RWPE1 (cell line): ENCODE results near the gene PDYN.

ENCODE experiments used
- CTCF ChIA-PET: fragments of 350-600 bp; sonication (Branson Sonifier 250); formaldehyde crosslinking; extraction: SDS; loops from one replicate; lab custom pipeline; 2021; lab: Yijun Ruan, JAX
- POLR2A ChIA-PET: fragments of 400-600 bp; formaldehyde crosslinking; extraction: SDS; loops from one replicate; lab custom pipeline; 2020; ENCODE audit warnings: antibody characterized with exemption; ENCODE audit not compliant: low non-redundant PET; lab: Yijun Ruan, JAX
- DNase-seq: peaks from one replicate; pipeline ENCODE4 v3.0.0; 2012; ENCODE audit warnings: low spot score
- H3K27ac ChIP-seq: fragments of 450-650 bp; 2 replicates; pipeline ENCODE4 v1.5.1; 2017
- TF ChIP-seq, protein P1 (sequence below): fragments of 450-650 bp; conservative IDR thresholded peaks from 2 replicates; pipeline ENCODE4 v1.5.1; 2017; ENCODE audit warnings: low read depth, mild to moderate bottlenecking

The PDYN gene

DNA sequence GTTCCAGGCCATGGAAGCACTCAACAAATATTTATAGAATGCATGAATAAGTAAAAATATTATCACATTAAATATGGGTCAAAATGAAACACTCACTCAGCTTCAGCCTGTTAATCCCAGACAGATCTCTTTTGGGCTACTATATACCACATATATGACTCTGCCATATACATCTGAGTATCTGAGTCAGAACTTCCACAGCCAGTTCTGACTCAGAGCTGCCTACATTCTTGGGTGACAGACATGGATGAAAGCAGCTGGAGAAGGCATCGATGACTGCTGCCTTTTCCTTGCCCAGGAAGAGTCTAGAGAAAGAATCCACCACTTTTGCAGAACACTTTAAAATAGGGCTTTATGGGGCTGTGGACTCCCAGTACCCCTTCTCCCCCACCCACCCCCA, 11.5 kb upstream of the PDYN start:
- TF ChIP-seq, protein P1, sequence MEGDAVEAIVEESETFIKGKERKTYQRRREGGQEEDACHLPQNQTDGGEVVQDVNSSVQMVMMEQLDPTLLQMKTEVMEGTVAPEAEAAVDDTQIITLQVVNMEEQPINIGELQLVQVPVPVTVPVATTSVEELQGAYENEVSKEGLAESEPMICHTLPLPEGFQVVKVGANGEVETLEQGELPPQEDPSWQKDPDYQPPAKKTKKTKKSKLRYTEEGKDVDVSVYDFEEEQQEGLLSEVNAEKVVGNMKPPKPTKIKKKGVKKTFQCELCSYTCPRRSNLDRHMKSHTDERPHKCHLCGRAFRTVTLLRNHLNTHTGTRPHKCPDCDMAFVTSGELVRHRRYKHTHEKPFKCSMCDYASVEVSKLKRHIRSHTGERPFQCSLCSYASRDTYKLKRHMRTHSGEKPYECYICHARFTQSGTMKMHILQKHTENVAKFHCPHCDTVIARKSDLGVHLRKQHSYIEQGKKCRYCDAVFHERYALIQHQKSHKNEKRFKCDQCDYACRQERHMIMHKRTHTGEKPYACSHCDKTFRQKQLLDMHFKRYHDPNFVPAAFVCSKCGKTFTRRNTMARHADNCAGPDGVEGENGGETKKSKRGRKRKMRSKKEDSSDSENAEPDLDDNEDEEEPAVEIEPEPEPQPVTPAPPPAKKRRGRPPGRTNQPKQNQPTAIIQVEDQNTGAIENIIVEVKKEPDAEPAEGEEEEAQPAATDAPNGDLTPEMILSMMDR, result no peak
- CTCF ChIA-PET, result interaction anchor here (0.6 to 0.7 kb wide), 2 partner anchors 185 to 834 kb away, joined by 3 read pairs; no protein-coding TSS in a partner anchor
- no peak overlapping the region for H3K27ac ChIP-seq
- DNase-seq, result no peak
- POLR2A ChIA-PET, result no interaction called here

DNA sequence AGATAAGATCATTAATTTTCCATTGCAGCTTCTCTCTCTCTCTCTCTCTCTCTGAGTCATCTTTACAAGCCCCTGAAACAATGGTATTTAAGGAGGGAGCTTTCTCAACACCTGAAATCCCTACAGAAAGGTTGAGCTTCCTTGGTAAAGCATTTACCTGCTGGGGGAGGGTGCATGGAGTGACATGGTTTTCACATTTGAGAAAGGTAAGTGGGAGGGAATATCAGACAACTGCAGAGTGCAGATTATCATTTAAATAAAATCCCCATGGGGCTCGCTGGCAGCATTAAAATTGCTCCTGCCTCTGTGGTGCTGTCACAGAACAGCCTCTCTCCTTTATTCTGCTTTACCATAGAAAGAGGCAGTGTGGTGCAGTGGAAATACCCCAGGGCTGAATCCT, 10.3 kb upstream of the PDYN start:
- TF ChIP-seq, protein P1, result no peak
- no peak for DNase-seq
- ChIA-PET POLR2A (no interaction called here), CTCF (no interaction called here)
- H3K27ac ChIP-seq, result no peak overlapping the region

DNA sequence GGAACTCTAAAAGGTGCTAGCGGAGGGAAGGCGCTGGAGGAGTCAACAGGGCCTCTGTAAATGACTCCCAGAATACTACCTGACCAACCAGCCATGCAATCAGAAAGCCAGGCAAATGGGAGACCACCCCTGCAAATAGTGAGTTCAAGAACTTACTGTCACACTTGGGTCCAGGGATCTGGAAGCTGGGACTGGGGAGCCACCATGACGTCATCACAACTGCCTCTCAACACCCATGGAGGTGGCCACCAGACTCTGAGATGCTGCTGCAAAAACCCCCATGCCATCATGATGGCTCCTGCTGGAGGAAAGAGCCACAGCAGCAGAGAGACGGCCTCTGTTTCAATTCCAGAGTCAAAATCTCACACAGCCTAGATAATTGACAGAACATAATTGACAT, 8.5 kb upstream of the PDYN start:
- TF ChIP-seq, protein P1, result no peak
- no peak overlapping the region for H3K27ac ChIP-seq
- ChIA-PET POLR2A (no interaction called here), CTCF (no interaction called here)
- DNase-seq, result no peak

DNA sequence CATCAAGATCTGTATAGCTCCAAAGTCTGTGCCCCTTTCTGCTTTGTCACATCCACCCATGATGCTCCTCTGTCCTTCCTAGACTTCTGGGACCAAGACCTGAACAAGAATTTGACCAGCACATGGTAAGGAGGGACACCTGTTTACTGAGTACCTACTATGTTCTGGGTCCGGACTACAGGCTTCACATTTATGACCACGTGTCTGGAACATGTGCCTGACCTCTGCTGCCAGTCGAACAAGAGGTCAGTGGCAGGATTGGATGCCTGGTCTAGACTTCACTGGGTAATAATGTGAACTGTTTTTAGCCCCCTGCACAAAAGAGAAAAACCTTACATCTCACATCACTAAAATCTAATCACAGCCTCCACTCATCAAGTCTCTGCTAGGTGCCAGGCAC, 7.3 kb upstream of the PDYN start:
- ChIA-PET POLR2A (no interaction called here), CTCF (no interaction called here)
- H3K27ac ChIP-seq, result no peak overlapping the region
- DNase-seq, result no peak
- TF ChIP-seq, protein P1, result no peak

DNA sequence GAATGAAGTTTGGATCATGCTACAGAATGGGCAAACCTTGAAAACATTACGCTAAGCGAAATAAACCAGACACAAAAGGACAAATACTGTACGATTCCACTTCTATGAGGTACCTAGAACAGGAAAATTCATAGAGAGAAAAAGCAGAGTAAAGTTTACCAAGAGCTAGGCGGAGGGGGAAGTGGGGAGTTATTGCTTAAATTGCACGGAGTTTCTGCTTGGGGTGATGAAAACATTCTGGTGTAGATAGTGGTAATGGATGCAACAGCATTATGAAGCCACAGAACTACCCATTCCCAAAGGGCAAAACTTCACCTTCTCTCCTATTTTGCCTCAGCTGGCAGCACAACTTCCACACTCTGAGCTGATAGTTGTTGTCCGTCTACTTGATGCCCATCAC, 6.4 kb upstream of the PDYN start:
- ChIA-PET CTCF (no interaction called here), POLR2A (no interaction called here)
- H3K27ac ChIP-seq, result no peak overlapping the region
- TF ChIP-seq, protein P1, result no peak
- DNase-seq, result no peak

DNA sequence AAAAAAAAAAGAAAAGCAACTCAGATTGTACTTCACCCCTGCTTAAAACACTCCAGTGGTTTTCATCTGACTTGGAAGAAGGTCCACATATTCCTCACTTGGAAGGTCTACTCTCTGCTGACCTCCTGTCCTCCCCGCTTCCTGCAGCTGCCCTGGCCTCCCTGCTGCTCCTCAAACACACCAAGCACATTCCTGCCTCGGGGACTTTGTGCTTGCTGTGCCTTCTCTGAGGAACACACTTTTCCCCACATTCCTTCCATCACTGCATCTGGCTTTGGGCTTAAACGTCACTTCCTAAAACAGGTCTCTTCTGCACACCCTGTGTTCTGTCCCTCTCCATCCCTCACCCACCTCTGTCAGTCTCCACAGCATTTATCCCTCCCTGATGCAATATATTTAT, 4.9 kb upstream of the PDYN start:
- ChIA-PET CTCF (no interaction called here), POLR2A (no interaction called here)
- no peak overlapping the region for H3K27ac ChIP-seq
- no peak for DNase-seq
- TF ChIP-seq, protein P1, result no peak

DNA sequence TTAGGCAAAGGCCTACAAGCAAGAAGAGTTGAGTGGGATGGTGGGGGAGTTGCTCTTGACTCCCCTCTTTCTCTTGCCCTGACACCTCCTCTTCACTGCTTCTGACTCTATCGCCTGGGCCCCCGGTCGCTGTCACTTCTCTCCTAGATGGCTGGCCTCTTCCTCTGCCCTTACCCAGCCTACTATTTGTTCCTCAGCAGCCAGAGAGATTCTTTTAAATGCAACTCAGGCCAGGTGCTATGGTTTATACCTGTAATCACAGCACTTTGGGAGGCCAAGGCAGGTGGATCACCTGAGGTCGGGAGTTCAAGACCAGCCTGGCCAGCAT, 4.3 kb upstream of the PDYN start:
- TF ChIP-seq, protein P1, result no peak
- POLR2A ChIA-PET, result no interaction called here
- DNase-seq, result no peak
- CTCF ChIA-PET, result no interaction called here
- no peak overlapping the region for H3K27ac ChIP-seq
